Stimulated activated CD4-positive, alpha-beta T cell treated with anti-CD3 and anti-CD28 coated beads, Interleukin-4, amount 100 ng/mL, for 4 hours (primary cell): Measurements from ENCODE around the gene TRMT10C.
"Not testable (repeated sequence)": the region's sequence is repeated elsewhere in the genome, so short reads cannot be mapped to it uniquely, and the experiment has no call there.

Experiments used
- DNase-seq, 2 experiments: peaks; one replicate each; pipeline ENCODE4 v3.0.0-alpha.2; 2020

The TRMT10C gene

DNA sequence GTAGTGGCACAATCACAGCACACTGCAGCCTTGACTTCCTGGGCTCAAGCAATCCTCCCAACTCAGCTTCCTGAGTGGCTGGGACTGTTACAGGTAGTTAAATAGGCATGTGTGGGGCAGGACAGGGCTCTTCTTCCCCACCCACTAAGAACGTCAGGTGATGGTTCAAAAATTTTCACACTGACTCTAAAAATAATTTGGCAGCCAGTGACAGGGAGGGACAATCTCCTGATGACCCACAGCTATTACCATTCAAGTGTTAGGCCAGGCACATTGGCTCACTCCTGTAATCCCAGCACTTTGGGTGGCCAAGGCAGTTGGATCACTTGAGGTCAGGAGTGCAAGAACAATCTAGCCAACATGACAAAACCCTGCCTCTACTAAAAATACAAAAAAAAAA, 12.2 kb upstream of the TRMT10C start:
- DNase-seq, result no peak

- not testable (repeated sequence) for DNase-seq
Measured at GRCh38 chr3:101551359-101552081, 10.1 kb upstream of the TRMT10C start.

- DNase-seq, result not testable (repeated sequence)
Measured at GRCh38 chr3:101553381-101553780, 8.3 kb upstream of the TRMT10C start.

DNA sequence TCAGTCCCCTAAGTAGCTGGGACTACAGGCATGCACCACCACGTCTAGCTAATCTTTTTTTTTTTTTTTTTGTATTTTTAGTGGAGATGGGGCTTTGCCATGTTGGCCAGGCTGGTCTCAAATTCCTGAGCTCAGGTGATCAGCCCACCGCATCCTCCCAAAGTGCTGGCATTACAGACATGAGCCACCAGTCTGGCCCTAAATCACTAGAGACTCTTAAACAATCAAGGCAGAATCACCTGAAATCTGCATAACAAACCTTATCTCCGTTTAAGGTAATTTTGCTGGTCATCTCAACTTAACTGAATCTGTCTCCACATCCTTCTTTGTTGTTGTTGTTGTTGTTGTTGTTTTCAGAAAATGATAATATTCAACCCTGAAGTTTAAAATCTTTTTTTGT, 5.6 kb upstream of the TRMT10C start:
- no peak for DNase-seq

DNA sequence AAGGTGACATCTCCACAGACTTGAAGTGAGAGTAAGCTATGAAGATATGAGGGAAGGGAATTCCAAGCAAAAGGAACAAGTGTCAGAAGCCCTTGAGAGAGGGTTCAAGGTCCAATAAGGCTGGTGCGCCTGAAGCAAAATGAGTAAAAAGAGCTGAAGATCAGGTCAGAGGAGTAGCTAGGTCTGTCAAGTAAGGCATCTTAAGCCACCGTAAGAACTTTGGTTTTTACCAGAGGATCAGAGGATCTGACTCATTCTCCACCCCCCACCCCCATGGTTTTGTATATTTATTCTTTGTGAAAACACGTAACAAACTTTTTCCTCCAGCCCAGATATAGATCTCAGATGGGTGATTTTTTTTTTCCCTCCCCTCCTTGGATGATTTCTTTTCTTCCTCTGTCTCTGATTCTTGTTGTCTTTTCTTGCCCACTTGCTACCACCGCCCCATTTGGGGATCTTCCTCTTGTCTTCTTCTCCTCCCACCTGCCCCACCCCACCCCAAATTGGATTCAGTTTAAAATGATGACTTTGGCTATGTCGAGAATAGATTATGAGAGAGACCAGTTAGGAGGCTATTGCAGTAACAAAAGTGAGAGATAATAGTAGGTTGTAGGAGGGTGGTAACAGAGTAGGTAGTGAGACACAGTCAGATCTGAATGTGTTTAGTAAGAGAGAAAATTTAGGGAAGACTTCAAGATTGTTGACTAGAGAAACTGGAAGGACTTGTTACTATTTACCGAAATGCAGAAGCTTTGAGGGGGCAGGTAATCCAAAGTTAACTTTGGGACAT, 6.1 kb downstream of the TRMT10C start:
- DNase-seq, result peak; percentile 24 to 52

DNA sequence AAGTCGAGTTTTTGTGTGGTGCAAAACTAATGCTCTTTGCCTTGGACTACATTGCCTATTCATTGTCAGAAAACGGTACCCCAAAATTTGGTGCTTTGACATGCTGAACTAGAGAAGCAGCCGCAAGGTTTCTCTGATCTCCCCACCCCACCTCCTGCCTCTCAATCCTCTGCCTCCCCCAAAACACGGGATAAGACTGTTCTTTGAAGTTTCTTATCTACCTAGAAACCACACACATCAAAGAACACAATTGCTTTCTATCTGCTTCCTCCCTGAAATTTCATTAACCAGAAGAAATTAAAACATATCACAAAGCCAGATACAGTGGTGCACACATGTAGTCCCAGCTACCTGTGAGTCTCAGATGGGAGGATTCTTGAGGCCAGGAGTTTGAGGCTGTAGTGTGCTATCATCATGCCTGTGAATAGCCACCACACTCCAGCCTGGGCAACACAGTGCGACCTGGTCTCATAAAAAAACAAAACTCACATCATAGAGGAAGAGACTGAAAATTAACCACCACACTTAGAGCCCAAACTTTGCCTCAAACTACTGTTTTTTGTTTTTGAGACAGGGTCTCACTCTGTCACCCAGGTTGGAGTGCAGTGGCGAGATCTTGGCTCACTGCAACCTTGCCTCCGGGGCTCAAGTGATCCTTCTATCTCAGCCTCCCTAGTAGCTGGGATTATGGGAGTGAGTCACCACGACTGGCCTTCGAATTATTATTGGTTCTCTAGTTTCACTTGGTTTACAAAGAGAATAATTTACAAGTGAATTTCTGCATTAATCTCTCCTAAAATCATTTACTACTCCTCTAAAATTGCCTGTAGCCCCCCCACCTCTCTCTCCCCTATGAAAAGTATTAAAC, 9.6 kb downstream of the TRMT10C start:
- no peak for DNase-seq

- peak; percentile 98 for DNase-seq
Measured at GRCh38 chr3:101573449-101574387, 12.1 kb downstream of the TRMT10C start, which contains the start of gene PCNP. Gene PCNP (plus strand): TSS chr3:101574180. CDS start chr3:101574216, 36 bp downstream.

DNA sequence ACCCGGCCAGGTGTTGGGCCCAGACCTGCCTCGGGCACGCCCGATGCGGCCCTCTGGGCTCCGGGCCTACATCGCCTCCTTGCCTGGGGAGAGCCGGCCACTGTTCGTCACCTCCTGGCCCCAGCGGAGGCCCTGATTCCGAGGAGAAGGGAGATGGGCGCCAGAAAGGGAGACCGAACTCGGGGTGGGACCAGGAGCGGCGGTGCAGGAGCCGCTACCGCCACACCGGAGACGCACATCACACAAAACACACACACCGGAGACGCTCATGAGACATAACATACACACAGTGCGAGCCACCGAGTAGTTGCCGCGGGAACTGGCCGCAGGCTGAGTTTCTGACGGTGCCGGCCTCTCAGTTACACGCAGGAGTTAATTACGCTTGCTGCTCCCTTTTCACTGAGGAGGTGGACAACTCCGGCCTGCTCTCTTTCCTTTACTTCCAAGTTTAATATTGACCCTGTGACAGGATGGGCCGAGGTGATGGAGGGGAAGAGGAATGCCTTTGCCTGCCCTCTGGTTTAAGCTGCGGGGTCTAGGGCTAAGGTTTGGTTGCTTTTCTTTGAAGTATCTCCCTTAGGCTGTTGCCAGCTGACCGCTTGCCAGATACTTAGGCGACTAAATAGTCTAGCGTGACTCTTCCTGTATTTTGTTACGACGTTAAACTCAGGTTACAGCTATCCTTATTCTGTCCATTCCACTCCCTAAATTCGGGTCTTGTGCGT, 12.9 kb downstream of the TRMT10C start:
- DNase-seq, result peak in 1 of 2 experiments; percentile 38

DNA sequence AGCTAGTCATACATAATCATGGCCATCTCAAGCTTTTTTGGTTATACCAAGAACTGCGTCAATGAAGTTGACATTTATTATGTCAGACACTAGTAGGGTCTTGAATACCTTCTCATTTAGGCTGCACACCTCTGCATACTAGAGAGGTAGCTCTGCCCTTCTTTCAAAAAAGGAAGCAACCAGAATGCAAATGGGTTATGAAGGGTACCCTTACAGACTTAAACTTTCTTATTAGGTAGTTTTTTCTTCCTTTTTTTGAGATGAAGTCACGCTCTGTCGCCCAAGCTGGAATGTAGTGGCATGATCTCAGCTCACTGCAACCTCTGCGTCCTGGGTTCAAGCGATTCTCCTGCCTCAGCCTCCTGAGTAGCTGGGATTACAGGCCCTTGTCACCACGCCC, 15.6 kb downstream of the TRMT10C start:
- DNase-seq, result no peak

DNA sequence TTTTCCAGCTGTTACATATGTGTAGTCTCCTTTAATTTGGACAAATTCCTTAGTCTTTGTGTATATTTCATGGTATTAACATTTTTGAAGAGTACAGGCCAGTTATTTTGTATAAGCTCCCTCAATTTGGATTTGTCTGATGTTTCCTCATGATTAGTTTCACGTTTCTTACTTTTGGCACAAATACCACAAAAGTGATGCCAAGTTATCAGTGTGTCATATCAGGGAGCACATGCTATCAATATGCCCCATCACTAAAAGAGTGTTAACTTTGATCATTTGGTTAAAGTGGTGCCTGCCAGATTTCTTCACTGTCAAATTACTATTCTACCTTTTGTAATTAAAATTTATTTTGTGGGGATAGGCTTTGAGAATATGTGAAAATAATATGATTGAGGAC, 26.9 kb downstream of the TRMT10C start:
- DNase-seq, result no peak

DNA sequence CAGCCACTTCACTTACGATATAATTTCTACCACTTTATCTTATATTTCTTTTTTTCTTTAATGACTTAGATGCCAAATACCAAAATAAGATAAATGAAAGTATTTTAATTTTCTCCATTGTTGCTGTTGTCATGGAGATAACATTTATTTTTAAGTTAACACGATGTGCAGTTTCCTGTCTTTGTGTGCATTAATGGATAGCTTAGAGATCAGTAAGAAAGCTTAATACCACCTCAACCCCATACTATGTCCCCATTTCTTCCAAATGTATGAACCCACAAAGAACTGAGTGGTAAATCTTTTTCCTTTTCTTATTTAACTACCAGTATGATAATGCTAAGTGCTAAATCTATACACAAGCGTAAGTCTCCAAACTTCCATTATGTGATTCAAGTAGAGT, 29.4 kb downstream of the TRMT10C start:
- no peak for DNase-seq

GRCh38 chr3:101602731-101603130, 41.1 kb downstream of the TRMT10C start:
- DNase-seq, result no peak

DNA sequence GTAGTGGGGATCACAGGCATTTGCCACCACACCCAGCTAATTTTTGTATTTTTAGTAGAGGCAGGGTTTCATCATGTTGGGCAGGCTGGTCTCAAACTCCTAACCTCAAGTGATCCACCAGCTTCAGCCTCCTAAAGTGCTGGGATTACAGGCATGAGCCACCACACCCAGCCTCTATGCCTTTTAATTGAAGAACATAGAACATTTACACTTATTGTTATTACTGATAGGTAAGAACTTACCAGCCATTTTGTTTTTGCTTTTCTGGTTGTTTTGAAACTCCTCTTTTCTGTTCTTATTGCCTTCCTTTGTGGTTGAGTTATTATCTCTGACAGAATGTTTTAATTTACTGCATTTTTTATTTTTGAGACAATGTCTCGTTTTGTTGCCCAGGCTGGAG, 41.5 kb downstream of the TRMT10C start:
- DNase-seq, result no peak

DNA sequence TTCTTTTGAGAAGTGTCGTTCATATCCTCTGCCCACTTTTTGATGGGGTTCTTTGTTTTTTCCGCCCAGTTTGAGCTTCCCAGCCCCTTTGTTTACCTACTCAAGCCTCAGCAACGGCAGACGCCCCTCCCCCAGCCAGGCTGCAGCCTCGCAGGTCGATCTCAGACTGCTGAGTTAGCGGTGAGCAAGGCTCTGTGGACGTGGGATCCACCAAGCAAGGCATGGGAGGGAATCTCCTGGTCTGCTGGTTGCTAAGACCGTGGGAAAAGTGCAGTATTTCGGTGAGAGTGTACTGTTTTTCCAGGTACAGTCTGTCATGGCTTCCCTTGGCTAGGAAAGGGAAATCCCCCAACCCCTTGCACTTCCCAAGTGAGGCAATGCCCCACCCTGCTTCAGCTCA, 43.7 kb downstream of the TRMT10C start:
- not testable (repeated sequence) for DNase-seq

DNA sequence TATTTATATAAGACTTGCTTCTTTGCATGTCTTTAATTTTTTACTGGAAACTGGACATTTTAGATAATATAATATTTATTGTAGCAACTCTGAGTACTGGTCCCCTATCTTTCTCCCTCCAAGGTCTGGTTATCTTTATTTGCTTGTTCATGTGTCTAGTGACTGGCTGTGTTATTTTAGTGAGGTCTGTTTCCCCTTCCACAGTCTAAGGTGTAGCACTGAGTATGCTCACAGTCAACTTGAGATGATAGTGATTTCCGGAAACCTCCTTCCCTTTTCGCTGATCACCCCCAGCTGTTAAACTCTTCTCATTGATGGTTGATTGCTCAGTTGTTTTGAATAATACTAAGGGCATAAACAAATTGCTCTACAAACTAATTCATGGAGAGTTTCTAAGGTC, 49.4 kb downstream of the TRMT10C start:
- DNase-seq, result no peak

GRCh38 chr3:101613014-101613413, 51.3 kb downstream of the TRMT10C start:
- DNase-seq, result not testable (repeated sequence)

DNA sequence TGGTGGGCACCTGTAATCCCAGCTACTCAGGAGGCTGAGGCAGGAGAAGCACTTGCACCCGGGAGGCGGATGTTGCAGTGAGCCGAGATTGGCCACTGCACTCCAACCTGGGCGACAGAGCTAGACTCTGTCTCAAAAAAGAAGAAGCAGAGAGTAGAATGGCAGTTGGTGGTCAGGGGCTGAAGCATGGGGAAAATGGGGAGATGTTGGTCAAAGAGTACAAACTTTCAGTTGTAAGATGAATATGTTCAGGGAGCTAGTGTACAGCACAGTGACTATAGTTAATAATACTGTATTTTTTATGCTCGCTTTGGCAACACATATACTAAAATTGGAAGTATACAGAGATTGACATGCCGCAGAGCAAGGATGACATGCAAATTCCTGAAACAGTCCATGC, 53.9 kb downstream of the TRMT10C start:
- no peak for DNase-seq
